GM12878 (cell line): ENCODE data around the gene TRIP6. TPM values are rescaled to one million over a fixed set of nuclear protein-coding genes. Genes with fewer than 3 reads are reported as not detected.

ENCODE experiments used
- BCL11A ChIP-seq: IDR thresholded peaks from 2 replicates; pipeline ENCODE4 v1.6.1; 2011; ENCODE audit warnings: low read depth, low read length
- BRCA1 ChIP-seq: IDR thresholded peaks from 2 replicates; pipeline ENCODE4 v1.6.1; 2011; ENCODE audit warnings: low read depth, low read length, improper control_type of control experiment
- FOXM1 ChIP-seq: IDR thresholded peaks from 2 replicates; pipeline ENCODE4 v1.6.1; 2012; ENCODE audit warnings: low read depth, mild to moderate bottlenecking, inconsistent platforms, low read length, moderate library complexity
- HDAC2 ChIP-seq: fragments of 200-600 bp; sonication (generic); IDR thresholded peaks from 2 replicates; pipeline ENCODE4 v1.6.1; 2017
- MTA3 ChIP-seq: IDR thresholded peaks from 2 replicates; pipeline ENCODE4 v1.6.1; 2012; ENCODE audit warnings: low read length, inconsistent platforms, borderline replicate concordance
- NFXL1 ChIP-seq: fragments of 450-650 bp; IDR thresholded peaks from 2 replicates; pipeline ENCODE4 v1.6.1; 2017; ENCODE audit warnings: antibody characterized with exemption, mild to moderate bottlenecking, borderline replicate concordance
- PAX5 ChIP-seq: IDR thresholded peaks from 2 replicates; pipeline ENCODE4 v1.6.1; 2011; ENCODE audit warnings: low read depth, low read length, borderline replicate concordance
- RAD51 ChIP-seq: fragments of 450-650 bp; IDR thresholded peaks from 2 replicates; pipeline ENCODE4 v1.6.1; 2016; ENCODE audit warnings: moderate library complexity, mild to moderate bottlenecking, inconsistent platforms
- RBBP5 ChIP-seq: fragments of 200-600 bp; sonication (generic); conservative IDR thresholded peaks from 2 replicates; pipeline ENCODE4 v1.6.1; 2016
- ZBED1 ChIP-seq: IDR thresholded peaks from 2 replicates; pipeline ENCODE4 v1.6.1; 2016; ENCODE audit warnings: borderline replicate concordance
- ZNF207 ChIP-seq: fragments of 450-650 bp; IDR thresholded peaks from 2 replicates; pipeline ENCODE4 v1.6.1; 2014; ENCODE audit warnings: antibody characterized with exemption, mild to moderate bottlenecking, borderline replicate concordance
- ZNF217 ChIP-seq: fragments of 450-650 bp; IDR thresholded peaks from 2 replicates; pipeline ENCODE4 v1.6.1; 2017; ENCODE audit warnings: antibody characterized with exemption, mild to moderate bottlenecking
- ZNF384 ChIP-seq: IDR thresholded peaks from 2 replicates; pipeline ENCODE4 v1.6.1; 2012; ENCODE audit warnings: low read depth, mild to moderate bottlenecking, low read length, improper control_type of control experiment, borderline replicate concordance
- ZNF592 ChIP-seq: fragments of 450-650 bp; IDR thresholded peaks from 2 replicates; pipeline ENCODE4 v1.6.1; 2017; ENCODE audit warnings: mild to moderate bottlenecking, moderate library complexity
- polyA plus RNA-seq, 11 experiments: library from polyadenylated mRNA; depleted of rRNA in 4 of 11; unstranded in 6 of 11; stranded (reverse) in 5 of 11; fragments of >200 nt; fragmentation: Nextera tagmentation in 4 of 11; fragmentation: Illumina TruSeq in 1 of 11; extraction: Ambion mirVana in 4 of 11; extraction: Trizol in 1 of 11; gene quantifications; 1 replicate in 1 of 11; 2 replicates in 10 of 11; pipeline versions ENCODE4 v1.2.1 to v1.2.3, GENCODE V29; 2011 to 2016; ENCODE audit warnings: inconsistent platforms in 2 of 11, missing spikeins in 2 of 11, low read depth in 1 of 11
- total RNA-seq, 4 experiments: library from RNA; depleted of rRNA in 3 of 4; stranded (reverse); fragments of >200 nt in 3 of 4; fragmentation: Illumina TruSeq in 1 of 4; extraction: Trizol in 1 of 4; gene quantifications; 2 replicates each; pipeline versions ENCODE4 v1.2.1 to v1.2.3, GENCODE V29; 2013 to 2021
- TF ChIP-seq, protein P1 (sequence below): fragments of 150-350 bp; IDR thresholded peaks from 2 replicates; pipeline ENCODE4 v1.6.1; 2014; ENCODE audit warnings: mild to moderate bottlenecking, low read depth, low read length
- TF ChIP-seq, protein P2 (sequence below): IDR thresholded peaks from 2 replicates; pipeline ENCODE4 v1.6.1; 2011; ENCODE audit warnings: borderline replicate concordance, low read depth, mild to moderate bottlenecking, moderate library complexity, low read length; ENCODE audit not compliant: insufficient read depth, poor library complexity, severe bottlenecking
- TF ChIP-seq, protein P3 (sequence below): fragments of 450-650 bp; IDR thresholded peaks from 2 replicates; pipeline ENCODE4 v1.6.1; 2017; ENCODE audit warnings: antibody characterized with exemption, mild to moderate bottlenecking, moderate library complexity
- TF ChIP-seq, protein P4 (sequence below): fragments of 450-650 bp; conservative IDR thresholded peaks from 2 replicates; pipeline ENCODE4 v1.6.1; 2017; ENCODE audit warnings: mild to moderate bottlenecking, moderate library complexity

The TRIP6 gene
- total and polyA plus RNA-seq, 10 of the 15 experiments (the other 5 are each of a cell fraction or from before 2014, with no cell fraction given) = 2.5 to 47.4 (median 25.5) TPM

- TF ChIP-seq, protein P1, sequence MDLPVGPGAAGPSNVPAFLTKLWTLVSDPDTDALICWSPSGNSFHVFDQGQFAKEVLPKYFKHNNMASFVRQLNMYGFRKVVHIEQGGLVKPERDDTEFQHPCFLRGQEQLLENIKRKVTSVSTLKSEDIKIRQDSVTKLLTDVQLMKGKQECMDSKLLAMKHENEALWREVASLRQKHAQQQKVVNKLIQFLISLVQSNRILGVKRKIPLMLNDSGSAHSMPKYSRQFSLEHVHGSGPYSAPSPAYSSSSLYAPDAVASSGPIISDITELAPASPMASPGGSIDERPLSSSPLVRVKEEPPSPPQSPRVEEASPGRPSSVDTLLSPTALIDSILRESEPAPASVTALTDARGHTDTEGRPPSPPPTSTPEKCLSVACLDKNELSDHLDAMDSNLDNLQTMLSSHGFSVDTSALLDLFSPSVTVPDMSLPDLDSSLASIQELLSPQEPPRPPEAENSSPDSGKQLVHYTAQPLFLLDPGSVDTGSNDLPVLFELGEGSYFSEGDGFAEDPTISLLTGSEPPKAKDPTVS = no peak
- 0 out of 2 replicates have a peak, but pooled peaks have one; percentile 27 for TF ChIP-seq PAX5
- TF ChIP-seq RBBP5 = no peak
- no peak for TF ChIP-seq RAD51
- no peak for TF ChIP-seq ZNF217
- peak; percentile 78 for TF ChIP-seq ZNF207
- 0 out of 2 replicates have a peak, but pooled peaks have one; percentile 10 for TF ChIP-seq ZBED1
- TF ChIP-seq HDAC2 = no peak
- no peak for TF ChIP-seq NFXL1
- TF ChIP-seq, protein P2, sequence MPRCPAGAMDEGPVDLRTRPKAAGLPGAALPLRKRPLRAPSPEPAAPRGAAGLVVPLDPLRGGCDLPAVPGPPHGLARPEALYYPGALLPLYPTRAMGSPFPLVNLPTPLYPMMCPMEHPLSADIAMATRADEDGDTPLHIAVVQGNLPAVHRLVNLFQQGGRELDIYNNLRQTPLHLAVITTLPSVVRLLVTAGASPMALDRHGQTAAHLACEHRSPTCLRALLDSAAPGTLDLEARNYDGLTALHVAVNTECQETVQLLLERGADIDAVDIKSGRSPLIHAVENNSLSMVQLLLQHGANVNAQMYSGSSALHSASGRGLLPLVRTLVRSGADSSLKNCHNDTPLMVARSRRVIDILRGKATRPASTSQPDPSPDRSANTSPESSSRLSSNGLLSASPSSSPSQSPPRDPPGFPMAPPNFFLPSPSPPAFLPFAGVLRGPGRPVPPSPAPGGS = peak; percentile 55
- peak; percentile 81 for TF ChIP-seq BRCA1
- no peak for TF ChIP-seq MTA3
- TF ChIP-seq, protein P3, sequence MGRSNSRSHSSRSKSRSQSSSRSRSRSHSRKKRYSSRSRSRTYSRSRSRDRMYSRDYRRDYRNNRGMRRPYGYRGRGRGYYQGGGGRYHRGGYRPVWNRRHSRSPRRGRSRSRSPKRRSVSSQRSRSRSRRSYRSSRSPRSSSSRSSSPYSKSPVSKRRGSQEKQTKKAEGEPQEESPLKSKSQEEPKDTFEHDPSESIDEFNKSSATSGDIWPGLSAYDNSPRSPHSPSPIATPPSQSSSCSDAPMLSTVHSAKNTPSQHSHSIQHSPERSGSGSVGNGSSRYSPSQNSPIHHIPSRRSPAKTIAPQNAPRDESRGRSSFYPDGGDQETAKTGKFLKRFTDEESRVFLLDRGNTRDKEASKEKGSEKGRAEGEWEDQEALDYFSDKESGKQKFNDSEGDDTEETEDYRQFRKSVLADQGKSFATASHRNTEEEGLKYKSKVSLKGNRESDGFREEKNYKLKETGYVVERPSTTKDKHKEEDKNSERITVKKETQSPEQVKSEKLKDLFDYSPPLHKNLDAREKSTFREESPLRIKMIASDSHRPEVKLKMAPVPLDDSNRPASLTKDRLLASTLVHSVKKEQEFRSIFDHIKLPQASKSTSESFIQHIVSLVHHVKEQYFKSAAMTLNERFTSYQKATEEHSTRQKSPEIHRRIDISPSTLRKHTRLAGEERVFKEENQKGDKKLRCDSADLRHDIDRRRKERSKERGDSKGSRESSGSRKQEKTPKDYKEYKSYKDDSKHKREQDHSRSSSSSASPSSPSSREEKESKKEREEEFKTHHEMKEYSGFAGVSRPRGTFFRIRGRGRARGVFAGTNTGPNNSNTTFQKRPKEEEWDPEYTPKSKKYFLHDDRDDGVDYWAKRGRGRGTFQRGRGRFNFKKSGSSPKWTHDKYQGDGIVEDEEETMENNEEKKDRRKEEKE = no peak
- no peak for TF ChIP-seq FOXM1
- no peak for TF ChIP-seq ZNF384
- TF ChIP-seq, protein P4, sequence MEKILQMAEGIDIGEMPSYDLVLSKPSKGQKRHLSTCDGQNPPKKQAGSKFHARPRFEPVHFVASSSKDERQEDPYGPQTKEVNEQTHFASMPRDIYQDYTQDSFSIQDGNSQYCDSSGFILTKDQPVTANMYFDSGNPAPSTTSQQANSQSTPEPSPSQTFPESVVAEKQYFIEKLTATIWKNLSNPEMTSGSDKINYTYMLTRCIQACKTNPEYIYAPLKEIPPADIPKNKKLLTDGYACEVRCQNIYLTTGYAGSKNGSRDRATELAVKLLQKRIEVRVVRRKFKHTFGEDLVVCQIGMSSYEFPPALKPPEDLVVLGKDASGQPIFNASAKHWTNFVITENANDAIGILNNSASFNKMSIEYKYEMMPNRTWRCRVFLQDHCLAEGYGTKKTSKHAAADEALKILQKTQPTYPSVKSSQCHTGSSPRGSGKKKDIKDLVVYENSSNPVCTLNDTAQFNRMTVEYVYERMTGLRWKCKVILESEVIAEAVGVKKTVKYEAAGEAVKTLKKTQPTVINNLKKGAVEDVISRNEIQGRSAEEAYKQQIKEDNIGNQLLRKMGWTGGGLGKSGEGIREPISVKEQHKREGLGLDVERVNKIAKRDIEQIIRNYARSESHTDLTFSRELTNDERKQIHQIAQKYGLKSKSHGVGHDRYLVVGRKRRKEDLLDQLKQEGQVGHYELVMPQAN = no peak; the same call in 1 of the 2 replicates
- TF ChIP-seq BCL11A = no peak
- no peak for TF ChIP-seq ZNF592
Observed at GRCh38 chr7:100874577-100875355, 7.6 kb downstream of the TRIP6 start, which contains the start of gene SRRT (continued).
